Right hindlimb (tissue), 1 donor: ENCODE results near the gene MBD5.

Experiments
- DNase-seq: peaks from one replicate; pipeline ENCODE4 v3.0.0-alpha.2; 2018

The MBD5 gene

DNA sequence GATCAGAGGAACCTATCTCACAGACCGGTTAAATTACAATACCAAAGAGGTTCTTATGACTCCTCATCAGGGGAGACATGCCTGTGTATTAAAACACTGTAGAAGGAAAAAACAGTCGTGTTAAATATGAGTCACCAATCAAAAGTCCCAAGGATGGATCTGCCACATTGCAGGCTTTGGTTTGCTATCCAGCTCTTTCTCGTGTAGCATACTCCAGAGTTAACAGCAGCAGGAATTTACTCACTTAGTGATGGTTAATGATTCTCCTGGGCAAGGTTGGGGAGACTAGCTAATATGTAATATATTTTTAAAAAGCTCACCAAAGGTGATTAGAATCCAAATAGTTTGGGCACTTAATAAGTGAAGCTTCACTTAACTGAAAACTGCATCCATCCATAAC, 109.7 kb downstream of the MBD5 start:
- no peak for DNase-seq

DNA sequence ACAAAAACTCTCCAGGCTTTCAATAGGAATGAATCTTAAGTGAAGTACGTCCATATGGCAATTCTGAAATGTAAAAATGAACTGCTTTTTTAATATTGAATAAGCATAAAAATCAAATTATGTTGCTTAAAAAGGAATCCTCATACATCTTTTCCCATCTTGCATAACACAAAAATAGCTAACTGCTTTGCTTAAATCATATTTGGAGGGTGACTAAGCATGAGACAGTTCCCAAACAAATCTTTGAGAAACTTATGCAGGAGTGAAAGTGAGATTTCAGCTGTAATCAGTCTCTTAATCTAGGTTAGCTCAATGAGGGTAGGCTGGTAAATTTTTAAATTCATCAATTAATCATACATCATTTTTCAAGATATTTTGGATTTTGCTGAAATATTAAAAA, 111.5 kb downstream of the MBD5 start:
- no peak for DNase-seq

- no peak for DNase-seq
These were observed 114.8 kb downstream of the MBD5 start for GRCh38 chr2:148135705-148136104.

DNA sequence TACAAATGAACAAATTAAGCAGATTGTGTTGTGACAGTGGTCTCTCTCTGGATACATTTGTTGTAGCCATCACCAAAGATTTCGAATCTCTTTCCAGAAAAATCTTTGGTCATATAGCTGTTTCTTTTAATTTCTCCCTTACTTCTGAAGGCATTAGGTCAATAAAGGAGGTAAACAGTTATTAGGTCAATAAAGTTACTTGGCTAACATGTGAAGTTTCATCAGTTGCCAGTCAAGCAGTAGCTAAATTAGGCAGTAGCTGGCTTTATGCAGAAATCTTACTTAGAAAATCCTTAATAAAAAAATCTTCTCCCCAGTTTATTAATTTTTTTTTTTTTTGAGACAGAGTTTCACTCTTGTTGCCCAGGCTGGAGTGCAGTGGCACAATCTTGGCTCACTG, 115.5 kb downstream of the MBD5 start:
- DNase-seq: no peak

DNA sequence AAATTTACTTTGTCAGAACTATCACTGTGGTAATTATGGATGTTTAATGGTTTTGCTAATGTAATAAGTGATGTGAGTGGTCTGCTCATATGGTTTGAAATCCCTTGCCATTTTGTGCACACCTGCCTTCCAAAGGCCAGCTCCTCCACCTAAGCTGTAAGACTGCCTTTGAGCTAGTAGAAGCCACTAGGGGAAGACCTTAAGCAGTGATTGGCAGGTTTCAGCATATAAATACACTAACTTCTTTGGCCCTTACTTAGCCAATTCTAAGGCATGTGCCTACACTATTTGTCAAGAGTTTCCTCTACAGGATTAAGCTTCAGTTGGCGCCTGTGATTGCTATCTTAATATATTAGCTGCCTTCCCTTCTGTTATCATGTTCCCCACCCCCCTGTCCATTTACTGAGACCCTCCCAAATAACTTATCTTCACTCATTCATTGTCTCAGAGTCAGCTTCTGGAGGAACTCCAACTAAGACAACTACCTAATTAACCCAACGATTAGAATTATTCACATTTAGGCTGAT, 141.1 kb downstream of the MBD5 start:
- DNase-seq: no peak

DNA sequence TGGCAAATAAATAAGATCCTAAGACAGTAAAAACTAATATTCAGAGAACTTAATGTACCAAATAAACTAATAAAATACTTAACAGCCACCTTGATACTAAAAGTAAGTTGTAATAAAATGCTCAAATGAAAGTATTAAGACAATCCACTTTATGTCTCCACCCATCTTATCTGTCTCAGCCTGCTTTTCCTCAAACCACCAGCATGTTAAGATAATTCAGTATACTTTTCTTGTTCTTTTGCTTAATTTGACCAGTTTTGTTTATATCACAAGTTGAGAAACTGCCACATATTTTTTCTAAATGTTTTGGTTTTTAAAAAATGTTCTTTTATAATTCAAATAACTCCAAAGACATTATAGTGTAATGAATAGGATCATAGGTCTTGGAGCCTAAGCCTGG, 142.0 kb downstream of the MBD5 start:
- no peak for DNase-seq

GRCh38 chr2:148165975-148166374, 145.1 kb downstream of the MBD5 start:
- no peak for DNase-seq

- no peak for DNase-seq
These were observed 146.4 kb downstream of the MBD5 start for GRCh38 chr2:148167241-148167766.

GRCh38 chr2:148167855-148168254, 147.0 kb downstream of the MBD5 start:
- DNase-seq: no peak

DNA sequence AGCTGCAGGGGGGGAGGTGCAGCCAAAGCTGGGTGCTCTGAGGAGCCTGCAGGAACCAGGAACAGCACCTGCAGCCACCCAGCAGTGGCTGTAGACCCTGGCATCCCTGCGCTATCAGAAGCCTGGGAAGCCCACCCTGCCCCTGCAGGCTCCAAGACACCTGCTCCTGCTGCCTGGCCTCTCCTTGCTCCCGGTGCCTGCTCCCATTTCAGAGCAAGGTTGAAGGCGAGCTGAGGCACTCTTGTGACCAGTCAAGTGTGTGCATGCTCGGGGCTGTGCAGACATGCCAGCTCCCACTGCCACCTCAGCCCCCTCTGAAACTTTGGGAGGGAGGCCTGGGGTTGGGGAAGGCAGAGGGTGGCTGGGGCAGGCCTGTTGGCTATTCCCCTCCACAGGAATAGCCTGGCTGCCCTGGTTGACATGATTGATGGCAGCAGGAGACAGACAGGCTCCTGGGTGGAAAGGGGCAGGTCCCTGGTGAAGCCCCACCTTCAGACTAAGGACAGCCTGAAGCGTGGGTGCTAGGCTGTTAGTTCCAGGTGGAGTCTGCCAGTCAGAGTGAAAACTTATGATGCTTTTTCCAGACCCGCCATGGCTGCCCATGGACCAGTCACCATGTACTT, 151.4 kb downstream of the MBD5 start:
- no peak for DNase-seq

DNA sequence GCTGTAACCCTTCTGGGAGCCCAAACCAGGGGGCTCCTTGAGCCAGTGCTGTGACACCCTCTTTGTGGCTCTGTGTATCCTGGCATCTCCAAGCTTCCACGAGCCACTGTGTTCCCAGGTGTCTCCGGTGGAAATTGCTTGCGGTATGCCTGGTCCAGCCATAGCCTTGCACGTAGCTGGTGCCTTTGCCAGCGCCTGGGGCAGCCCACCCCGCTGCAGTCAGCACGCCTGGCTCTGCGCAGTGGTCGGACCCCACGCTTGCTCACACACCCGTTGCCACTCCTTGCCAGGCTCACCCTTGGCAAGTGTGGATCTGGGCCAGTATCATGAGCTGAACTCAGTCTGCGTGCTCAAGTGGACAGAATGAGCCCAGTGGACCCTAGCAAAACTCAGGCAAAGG, 152.3 kb downstream of the MBD5 start:
- DNase-seq: no peak

- no peak for DNase-seq
These were observed 156.7 kb downstream of the MBD5 start for GRCh38 chr2:148177559-148177958.

GRCh38 chr2:148179724-148180123, 158.8 kb downstream of the MBD5 start:
- DNase-seq: no peak

DNA sequence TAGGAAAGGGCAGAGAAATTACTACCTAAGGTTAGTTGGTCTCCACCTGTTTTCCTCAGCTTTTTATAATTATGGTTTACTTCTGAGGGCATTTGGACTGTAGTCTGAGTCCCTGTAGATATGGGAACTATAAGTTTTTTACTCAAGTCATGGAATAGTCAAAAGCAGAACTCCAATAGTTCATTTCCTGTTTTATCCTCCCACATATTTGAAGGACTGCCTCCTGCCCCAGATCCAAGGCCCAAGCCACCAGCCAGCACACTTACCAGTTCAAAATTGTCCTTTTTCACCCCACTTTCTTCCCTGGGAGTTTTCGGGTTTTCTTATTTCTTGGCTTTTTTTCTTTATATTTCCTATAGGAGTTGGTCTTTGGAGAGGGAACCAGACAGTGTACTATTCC, 164.1 kb downstream of the MBD5 start:
- no peak for DNase-seq

- DNase-seq: no peak
These were observed 174.0 kb downstream of the MBD5 start for GRCh38 chr2:148194882-148195281.

DNA sequence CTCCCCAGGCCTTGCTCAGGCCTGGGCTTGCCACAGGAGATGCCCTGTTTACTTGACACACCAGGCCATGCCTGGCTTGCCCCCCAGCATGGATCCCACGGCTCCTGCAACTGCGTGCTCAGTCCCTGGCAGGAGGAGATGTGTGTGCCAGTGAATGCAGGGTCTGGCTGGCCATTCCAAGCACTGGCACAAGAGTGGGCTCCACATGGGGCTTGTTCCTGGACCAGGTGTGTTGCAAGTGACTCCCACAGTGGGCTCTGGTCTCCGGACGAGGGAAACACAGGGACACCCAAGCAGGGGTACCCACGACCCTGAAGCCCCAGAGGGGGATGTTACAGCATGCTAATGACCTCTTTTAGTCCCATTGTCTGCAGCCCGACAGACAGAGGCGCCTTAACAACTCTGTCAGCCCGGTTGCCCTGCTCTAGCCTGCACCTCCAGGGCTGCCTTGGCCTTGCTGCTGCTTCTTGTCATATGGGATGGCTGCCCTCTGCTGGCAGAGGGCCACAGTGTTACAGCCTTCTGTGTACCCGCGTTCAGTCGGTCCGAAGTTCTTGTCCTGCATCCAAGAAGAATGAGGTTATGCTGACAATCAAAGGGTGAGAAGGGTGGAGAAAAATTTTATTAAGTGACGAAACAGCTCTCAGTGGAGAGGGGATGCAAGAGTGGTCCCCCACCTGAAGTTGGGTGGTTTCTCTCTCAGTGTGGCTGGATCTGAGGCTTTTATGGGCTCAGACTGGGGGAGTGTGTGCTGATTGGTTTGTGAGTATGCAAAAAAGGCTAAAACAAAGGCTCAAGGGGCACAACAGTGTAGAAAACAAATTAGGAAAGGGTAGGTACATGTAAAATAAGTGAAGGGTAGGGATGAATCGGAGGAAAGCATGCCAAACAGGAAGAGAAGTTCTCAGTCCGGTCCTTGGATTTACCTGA, 180.4 kb downstream of the MBD5 start:
- DNase-seq: no peak

- DNase-seq: no peak
These were observed 181.3 kb downstream of the MBD5 start for GRCh38 chr2:148202237-148202636.

DNA sequence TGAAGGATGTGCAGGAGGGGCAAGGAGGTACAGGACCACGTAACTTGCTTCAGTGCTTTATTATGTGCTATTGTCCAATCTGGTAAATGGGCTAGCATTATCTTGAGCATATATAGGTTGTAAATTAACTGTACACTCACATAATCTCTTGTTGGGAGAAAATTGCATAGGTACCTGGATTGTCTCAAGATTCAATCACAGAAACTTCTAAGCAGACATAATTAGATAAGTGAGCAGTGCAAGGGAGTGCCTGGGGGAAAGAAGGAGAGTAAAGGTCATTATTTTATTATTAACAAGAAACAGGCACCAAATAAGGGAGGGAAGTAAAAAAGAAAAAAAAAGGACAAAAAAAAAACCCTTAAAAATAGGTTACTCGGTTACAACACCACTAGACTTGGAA, 186.2 kb downstream of the MBD5 start:
- DNase-seq: no peak

GRCh38 chr2:148209603-148210002, 188.7 kb downstream of the MBD5 start:
- no peak for DNase-seq

GRCh38 chr2:148218326-148219075, 197.6 kb downstream of the MBD5 start:
- no peak for DNase-seq

- DNase-seq: no peak
These were observed 200.3 kb downstream of the MBD5 start for GRCh38 chr2:148221166-148221565.

DNA sequence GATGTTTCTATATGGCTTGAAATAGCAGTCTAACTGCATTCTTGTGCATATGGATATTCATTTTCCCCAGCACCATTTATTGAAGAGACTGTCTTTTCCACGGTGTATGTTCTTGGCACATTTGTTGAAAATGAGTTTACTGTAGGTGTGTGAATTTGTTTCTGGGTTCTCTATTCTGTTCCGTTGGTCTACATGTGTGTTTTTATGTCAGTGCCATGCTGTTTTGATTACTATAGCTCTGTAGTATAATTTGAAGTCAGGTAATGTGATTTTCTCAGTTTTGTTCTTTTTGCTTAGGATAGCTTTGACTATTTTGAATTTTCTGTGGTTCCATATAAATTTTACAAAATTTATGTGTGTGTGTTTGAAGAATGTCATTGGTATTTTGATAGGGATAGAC, 201.0 kb downstream of the MBD5 start:
- DNase-seq: no peak

- DNase-seq: no peak
These were observed 211.0 kb downstream of the MBD5 start for GRCh38 chr2:148231858-148232257.
